Immature natural killer cell (primary cell): Measurements from ENCODE around the gene ANKRD23. TPM values are rescaled to one million over a fixed set of nuclear protein-coding genes. Genes with fewer than 3 reads are reported as not detected.

Experiments
- DNase-seq, 3 donors: peaks; one replicate each; pipeline ENCODE4 v3.0.0; 2022; ENCODE audit warnings: mixed read lengths in 1 of 3
- H3K27ac Mint-ChIP-seq, 6 donors: one replicate each; pipeline ENCODE4 v1.8.0; 2020; ENCODE audit warnings: mixed read lengths in 6 of 6, mild to moderate bottlenecking in 5 of 6, inconsistent platforms in 4 of 6, moderate library complexity in 3 of 6
- H3K27me3 Mint-ChIP-seq, 3 donors: one replicate each; pipeline ENCODE4 v1.8.0; 2020 to 2021; ENCODE audit warnings: low read depth in 3 of 3, mild to moderate bottlenecking in 3 of 3, mixed read lengths in 3 of 3, moderate library complexity in 3 of 3, inconsistent platforms in 1 of 3
- H3K36me3 Mint-ChIP-seq, 3 donors: one replicate each; pipeline ENCODE4 v1.8.0; 2020; ENCODE audit warnings: mixed read lengths in 3 of 3, inconsistent platforms in 2 of 3, mild to moderate bottlenecking in 2 of 3
- H3K4me1 Mint-ChIP-seq, 2 donors: one replicate each; pipeline ENCODE4 v1.8.0; 2020; ENCODE audit warnings: inconsistent platforms in 2 of 2, mild to moderate bottlenecking in 2 of 2, mixed read lengths in 2 of 2, moderate library complexity in 1 of 2
- H3K4me3 Mint-ChIP-seq, 5 donors: one replicate each; pipeline ENCODE4 v1.8.0; 2020; ENCODE audit warnings: mild to moderate bottlenecking in 5 of 5, mixed read lengths in 5 of 5, inconsistent platforms in 3 of 5, moderate library complexity in 3 of 5
- H3K9me3 Mint-ChIP-seq, 6 donors: one replicate each; pipeline ENCODE4 v1.8.0; 2020; ENCODE audit warnings: mild to moderate bottlenecking in 6 of 6, mixed read lengths in 6 of 6, inconsistent platforms in 4 of 6, moderate library complexity in 3 of 6
- polyA plus RNA-seq, 3 donors: library from polyadenylated mRNA; unstranded; fragments of 300-500 nt; fragmentation: Illumina TruSeq; gene quantifications; one replicate each; pipeline ENCODE4 v1.2.3, GENCODE V29; 2021

Gene ANKRD23
- polyA plus RNA-seq, 3 donors from 2014 or later: 1.3 TPM; not detected in 2

DNA sequence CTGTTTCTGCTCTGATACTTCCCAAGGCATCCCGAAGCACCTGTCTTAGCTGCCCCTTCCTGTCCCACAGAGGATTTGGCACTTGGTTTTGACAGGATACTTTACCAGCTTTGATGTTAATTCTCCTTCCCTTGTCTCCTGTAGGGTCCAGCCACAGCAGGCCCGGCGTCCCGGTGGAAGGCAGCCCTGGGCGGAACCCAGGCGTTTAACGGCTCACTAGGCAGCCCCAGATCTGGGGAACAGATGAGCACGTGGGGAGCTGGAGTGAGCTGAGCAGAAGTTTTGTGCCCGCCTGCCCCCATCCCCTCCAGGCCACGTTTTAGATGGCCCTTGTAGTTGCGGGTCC, 11.4 kb downstream of the ANKRD23 start:
- Mint-ChIP-seq H3K9me3 (no peaks in the 10 kb centered on the region), H3K27me3 (peaks cover 0 to 7% (median 2%) of the 10 kb centered on the region in 3 donors), H3K4me1 (no peaks in the 10 kb centered on the region), H3K36me3 (peaks cover 11 to 43% (median 13%) of the 10 kb centered on the region in 3 donors), H3K27ac (no peak overlapping the region), H3K4me3 (no peak overlapping the region)
- DNase-seq: no peak

DNA sequence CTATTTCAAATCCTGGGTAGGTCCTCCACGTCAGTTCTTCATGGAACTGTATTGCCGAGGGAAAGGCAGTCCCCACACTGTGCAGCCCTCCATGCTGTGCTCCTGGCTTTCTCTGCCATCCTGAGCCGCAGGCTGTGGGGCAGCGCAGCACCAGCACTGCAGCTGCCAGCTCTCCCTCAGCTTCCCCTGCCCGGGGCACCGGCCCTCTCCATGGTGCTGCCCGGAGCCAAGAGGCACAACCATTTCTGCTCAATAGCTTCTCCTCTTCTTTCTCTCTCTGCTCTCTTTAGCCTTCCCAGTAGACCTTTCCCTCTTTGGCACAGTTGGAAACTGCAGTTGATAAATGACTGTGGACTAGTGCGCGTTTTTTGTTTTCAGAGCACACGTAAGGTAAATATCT, 12.1 kb downstream of the ANKRD23 start:
- DNase-seq: no peak
- Mint-ChIP-seq H3K4me1 (no peaks in the 10 kb centered on the region), H3K36me3 (peaks cover 11 to 38% (median 13%) of the 10 kb centered on the region in 3 donors), H3K27ac (no peak overlapping the region), H3K27me3 (peaks cover 0 to 6% (median 2%) of the 10 kb centered on the region in 3 donors), H3K4me3 (no peak overlapping the region), H3K9me3 (no peaks in the 10 kb centered on the region)

DNA sequence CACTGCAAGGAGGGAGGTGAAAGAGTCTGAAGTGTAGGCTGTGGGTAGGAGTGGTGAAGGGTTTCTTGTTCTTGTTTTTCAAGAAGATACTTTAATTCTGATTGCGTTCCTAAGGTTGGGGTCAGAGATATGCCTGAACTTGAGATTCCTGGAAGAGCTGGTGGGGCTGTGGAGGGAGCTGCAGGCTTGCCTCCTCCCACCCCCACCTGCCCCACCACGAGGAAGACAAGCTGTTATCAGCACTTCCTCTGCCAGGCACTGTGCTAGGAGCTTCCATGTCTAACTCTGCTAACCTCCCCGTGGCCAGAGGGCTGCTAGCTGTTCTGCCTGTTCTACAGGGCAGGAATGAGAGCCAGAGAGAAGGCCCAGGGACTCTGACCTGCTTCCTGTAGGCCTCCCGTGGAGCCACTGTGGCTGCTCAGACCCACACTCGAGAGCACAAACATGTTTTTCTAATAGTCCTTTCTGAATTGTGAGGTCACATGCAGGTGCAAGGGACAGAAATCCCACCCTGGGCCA, 13.7 kb downstream of the ANKRD23 start:
- Mint-ChIP-seq H3K4me1 (no peaks in the 10 kb centered on the region), H3K27me3 (peaks cover 0 to 6% (median 0%) of the 10 kb centered on the region in 3 donors), H3K4me3 (no peak overlapping the region), H3K36me3 (peaks cover 11 to 36% (median 13%) of the 10 kb centered on the region in 3 donors), H3K27ac (peak overlapping the region in 3 of 6 donors; percentile 55 to 79 (median 79)), H3K9me3 (no peaks in the 10 kb centered on the region)
- DNase-seq: no peak

DNA sequence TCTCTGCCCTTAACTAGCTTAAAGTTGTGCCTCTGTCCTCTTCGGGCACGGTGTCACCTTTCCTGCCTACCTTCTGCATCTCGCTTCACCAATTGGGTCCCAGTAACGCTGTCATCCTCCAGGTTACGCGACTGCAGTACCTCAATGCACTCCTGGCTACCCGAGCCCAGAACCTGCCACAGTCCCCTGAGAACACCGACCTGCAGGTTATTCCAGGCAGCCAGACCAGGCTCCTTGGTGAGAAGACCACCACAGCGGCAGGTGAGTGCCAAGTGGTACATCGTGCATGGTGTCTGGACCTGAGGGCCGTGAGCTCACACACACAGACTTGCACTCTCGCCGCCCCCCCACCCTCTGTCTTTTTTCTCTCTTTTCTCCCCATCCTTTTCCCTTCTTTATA, 14.9 kb downstream of the ANKRD23 start:
- Mint-ChIP-seq H3K27ac (no peak overlapping the region), H3K9me3 (no peaks in the 10 kb centered on the region), H3K27me3 (peaks cover 0 to 6% (median 0%) of the 10 kb centered on the region in 3 donors), H3K4me1 (peaks cover 1 to 8% of the 10 kb centered on the region in 2 donors), H3K4me3 (no peak overlapping the region), H3K36me3 (peaks cover 11 to 33% (median 13%) of the 10 kb centered on the region in 3 donors)
- no peak for DNase-seq

DNA sequence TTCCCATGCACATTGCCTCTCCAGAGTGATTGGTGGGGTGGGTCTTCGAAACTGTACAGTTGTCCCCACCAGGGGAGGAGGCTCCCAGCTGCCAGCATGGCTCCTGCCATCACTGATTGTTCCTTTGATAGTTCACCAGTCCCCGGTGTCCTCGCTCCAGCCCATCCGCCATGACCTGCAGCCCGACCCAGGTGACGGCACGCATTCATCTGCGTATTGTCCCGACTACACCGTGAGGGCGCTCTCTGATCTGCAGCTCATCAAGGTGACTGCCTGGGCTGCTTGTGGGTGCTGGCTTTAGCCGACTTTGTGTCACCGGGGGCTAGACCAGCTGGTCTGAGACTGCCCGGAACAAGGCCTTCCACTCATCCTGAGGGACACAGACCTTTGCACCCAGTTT, 15.4 kb downstream of the ANKRD23 start:
- peaks cover 11 to 30% (median 11%) of the 10 kb centered on the region in 3 donors for H3K36me3 Mint-ChIP-seq
- H3K4me1 Mint-ChIP-seq: peaks cover 1 to 8% of the 10 kb centered on the region in 2 donors
- no peak for DNase-seq
- no peaks in the 10 kb centered on the region for H3K9me3 Mint-ChIP-seq
- no peak overlapping the region for H3K4me3 Mint-ChIP-seq
- peak overlapping the region in 1 of 6 donors; percentile 17 for H3K27ac Mint-ChIP-seq
- H3K27me3 Mint-ChIP-seq: peaks cover 0 to 6% (median 0%) of the 10 kb centered on the region in 3 donors

DNA sequence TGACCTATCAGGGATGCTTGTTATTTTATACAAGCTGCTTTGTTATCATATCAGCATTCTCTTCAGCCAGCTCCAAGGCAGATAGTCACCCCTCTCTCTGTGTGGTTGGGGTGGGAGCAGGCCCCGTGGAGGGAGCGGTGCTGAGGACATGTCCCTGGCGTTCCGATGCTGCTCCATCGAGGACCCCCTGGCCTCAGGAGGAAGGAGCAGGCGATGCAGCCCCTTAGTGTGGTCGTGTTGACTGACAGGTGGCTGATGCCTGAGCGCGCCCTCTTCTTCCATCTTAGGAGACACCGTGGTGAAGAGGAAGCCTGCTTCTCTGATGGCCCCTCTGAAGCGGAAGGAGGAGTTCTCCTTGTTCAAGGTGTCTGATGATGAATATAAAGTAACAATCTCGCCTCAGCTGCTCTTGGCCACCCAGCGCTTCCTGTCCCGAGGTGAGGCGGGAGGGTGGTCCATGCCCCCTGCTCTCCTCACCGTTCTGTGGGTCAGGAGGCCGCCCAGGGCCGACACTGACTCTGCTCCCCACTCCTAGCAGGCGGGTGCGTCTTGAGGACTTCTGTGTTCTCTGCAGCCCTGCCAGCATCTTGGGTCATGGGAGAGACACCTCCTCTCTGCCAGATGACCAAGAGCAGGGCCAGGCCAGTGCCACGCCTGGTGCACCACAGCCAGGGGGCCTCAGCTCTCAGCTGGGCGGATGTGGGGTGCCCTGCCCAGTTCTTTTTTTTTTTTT, 17.1 kb downstream of the ANKRD23 start:
- peaks cover 4 to 9% of the 10 kb centered on the region in 2 donors for H3K4me1 Mint-ChIP-seq
- no peaks in the 10 kb centered on the region for H3K27me3 Mint-ChIP-seq
- H3K4me3 Mint-ChIP-seq: no peak overlapping the region
- peaks cover 9 to 25% (median 9%) of the 10 kb centered on the region in 3 donors for H3K36me3 Mint-ChIP-seq
- no peak for DNase-seq
- no peaks in the 10 kb centered on the region for H3K9me3 Mint-ChIP-seq
- H3K27ac Mint-ChIP-seq: no peak overlapping the region

DNA sequence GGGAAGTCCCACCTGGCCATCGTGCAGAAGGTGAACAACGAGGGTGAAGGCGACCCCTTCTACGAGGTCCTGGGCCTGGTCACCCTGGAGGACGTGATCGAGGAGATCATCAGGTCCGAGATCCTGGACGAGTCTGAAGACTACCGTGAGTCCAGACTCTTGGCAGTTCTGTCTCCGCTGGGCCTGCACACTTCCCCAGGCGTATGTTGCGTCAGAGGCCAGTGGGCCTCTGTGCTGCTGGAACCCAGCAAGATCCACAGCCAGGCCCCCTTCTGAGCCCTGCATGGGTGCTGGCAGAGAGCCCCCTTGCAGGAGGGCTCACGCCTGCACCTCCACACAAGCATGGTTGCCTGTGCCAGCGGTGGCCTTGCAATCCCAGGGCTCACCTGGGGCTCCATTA, 18.8 kb downstream of the ANKRD23 start:
- Mint-ChIP-seq H3K4me1 (peaks cover 19 to 25% of the 10 kb centered on the region in 2 donors), H3K4me3 (no peak overlapping the region), H3K27me3 (no peaks in the 10 kb centered on the region), H3K9me3 (no peaks in the 10 kb centered on the region), H3K36me3 (peaks cover 7 to 22% (median 12%) of the 10 kb centered on the region in 3 donors), H3K27ac (no peak overlapping the region)
- no peak for DNase-seq

DNA sequence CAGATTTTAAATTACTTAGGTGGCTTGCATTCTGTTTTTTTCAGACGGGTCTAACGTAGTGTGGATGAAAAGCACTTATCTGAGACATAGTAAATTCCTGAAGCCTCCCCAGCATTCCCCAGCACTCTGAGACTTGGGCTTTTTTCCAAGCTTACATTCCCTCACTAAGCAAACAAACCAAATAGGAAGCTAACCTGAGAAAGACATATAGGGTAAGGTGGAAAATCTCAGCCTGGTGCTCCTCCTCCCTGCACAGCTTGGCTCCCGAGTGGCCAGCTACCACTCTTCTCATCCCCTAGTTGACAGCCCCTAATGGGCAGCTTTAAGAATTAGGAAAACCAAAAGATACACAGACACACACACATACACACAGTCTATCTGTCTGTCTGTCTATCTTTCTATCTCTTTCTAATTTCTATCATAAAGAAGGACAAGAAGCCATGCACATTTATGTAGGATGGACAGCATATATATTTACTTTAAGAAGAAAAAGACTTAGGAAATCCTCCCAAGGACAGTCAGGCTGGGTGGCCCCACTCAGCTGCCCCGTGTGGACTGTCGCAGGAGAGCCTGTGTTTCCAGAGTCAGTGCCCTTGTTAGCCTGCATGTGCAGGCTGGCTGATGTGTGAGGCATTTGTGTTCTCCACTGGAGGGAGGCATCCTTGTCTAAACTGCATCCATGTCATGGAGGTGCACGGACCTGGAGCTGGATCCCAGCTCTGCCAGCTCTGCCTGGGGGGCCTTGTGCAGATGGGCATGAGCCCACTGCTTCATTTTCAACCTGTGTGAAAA, 19.5 kb downstream of the ANKRD23 start:
- H3K36me3 Mint-ChIP-seq: peaks cover 2 to 23% (median 10%) of the 10 kb centered on the region in 3 donors
- peaks cover 27 to 33% of the 10 kb centered on the region in 2 donors for H3K4me1 Mint-ChIP-seq
- H3K4me3 Mint-ChIP-seq: no peak overlapping the region

DNA sequence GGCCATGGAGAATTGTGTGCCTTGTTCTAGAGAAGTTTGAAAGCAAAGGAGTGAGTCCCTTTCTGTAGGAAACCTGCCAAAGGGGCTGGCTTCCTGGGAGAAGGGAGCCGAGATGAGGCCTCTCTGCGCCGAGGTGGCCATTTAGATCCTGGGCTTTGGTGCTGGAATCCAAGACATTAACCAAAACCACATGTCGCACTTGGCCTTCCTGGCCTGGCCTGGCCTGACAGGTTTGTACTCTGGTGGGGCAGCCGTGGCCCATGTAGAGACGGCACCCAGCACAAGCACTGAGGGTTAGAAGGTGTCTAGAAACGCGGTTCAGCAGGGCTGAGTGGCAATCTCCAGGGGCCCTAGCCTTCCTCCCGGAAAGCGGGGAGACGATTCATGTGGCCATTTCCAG, 20.6 kb downstream of the ANKRD23 start:
- Mint-ChIP-seq H3K4me3 (no peak overlapping the region), H3K9me3 (no peaks in the 10 kb centered on the region), H3K36me3 (peaks cover 3 to 16% (median 14%) of the 10 kb centered on the region in 3 donors), H3K4me1 (peaks cover 38 to 44% of the 10 kb centered on the region in 2 donors), H3K27ac (peak overlapping the region in 1 of 6 donors; percentile 17), H3K27me3 (peaks cover 0 to 6% (median 0%) of the 10 kb centered on the region in 3 donors)
- no peak for DNase-seq

More for the DNA sequence above, 19.5 kb downstream of the ANKRD23 start:
- DNase-seq: no peak
- no peaks in the 10 kb centered on the region for H3K27me3 Mint-ChIP-seq
- no peaks in the 10 kb centered on the region for H3K9me3 Mint-ChIP-seq
- peak overlapping the region in 2 of 6 donors; percentile 32 to 35 for H3K27ac Mint-ChIP-seq

DNA sequence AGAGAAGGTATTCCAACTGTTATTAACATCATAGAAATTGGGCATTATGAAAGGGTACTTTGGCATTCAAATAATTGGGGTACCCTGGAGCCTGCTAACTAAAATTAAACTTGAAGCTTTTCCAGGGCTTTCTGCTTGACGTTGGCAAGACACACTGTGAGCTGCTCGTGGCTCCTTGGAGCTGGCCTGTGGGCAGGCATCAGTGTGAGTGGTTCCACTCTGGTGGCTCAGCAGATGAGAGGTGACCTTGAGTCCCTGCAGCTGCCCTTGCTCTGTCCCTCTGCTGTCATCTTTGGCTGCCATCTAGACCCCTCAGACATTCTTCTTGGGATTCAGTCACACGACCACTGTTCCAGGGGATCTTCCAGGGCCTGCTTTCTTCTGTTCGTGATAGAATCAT, 21.0 kb downstream of the ANKRD23 start:
- no peak overlapping the region for H3K4me3 Mint-ChIP-seq
- H3K4me1 Mint-ChIP-seq: peaks cover 42 to 48% of the 10 kb centered on the region in 2 donors
- peaks cover 3 to 16% (median 14%) of the 10 kb centered on the region in 3 donors for H3K36me3 Mint-ChIP-seq
- H3K27ac Mint-ChIP-seq: peak overlapping the region in 1 of 6 donors; percentile 6
- peaks cover 0 to 8% (median 0%) of the 10 kb centered on the region in 3 donors for H3K27me3 Mint-ChIP-seq
- no peaks in the 10 kb centered on the region for H3K9me3 Mint-ChIP-seq
- DNase-seq: no peak

DNA sequence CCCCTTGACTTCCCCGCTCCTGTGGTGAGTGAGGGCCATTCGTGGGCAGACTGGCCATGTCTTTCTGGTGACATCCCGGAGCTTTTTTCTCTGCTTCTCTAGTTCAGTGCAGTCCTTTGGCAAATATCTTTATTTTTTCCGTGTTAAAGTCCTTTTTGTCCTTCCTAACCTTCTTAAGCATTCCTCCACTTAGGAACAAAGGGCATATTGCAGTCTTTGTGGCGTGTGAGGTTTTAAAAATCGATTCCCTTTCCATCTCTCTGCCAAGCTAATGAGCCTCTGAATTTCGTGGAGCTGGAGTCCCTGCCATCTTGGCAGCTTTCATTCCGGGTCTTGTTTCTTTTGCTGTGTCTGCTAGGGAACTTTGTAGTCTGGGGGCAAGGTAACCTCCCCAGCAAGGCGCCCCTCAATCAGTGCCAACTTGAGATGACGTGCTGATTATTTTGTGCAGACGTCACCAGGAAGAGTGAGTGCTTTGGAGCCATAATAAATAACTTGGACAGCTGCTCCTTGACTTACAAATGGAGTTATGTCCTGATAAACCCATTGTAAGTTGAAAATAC, 22.6 kb downstream of the ANKRD23 start:
- H3K4me1 Mint-ChIP-seq: peaks cover 50 to 56% of the 10 kb centered on the region in 2 donors
- DNase-seq: no peak
- peak overlapping the region in 1 of 5 donors; percentile 41 for H3K4me3 Mint-ChIP-seq
- H3K27me3 Mint-ChIP-seq: peaks cover 0 to 14% (median 0%) of the 10 kb centered on the region in 3 donors
- peaks cover 3 to 16% (median 14%) of the 10 kb centered on the region in 3 donors for H3K36me3 Mint-ChIP-seq
- peak overlapping the region in 4 of 6 donors; percentile 2 to 83 (median 14) for H3K27ac Mint-ChIP-seq
- no peaks in the 10 kb centered on the region for H3K9me3 Mint-ChIP-seq

DNA sequence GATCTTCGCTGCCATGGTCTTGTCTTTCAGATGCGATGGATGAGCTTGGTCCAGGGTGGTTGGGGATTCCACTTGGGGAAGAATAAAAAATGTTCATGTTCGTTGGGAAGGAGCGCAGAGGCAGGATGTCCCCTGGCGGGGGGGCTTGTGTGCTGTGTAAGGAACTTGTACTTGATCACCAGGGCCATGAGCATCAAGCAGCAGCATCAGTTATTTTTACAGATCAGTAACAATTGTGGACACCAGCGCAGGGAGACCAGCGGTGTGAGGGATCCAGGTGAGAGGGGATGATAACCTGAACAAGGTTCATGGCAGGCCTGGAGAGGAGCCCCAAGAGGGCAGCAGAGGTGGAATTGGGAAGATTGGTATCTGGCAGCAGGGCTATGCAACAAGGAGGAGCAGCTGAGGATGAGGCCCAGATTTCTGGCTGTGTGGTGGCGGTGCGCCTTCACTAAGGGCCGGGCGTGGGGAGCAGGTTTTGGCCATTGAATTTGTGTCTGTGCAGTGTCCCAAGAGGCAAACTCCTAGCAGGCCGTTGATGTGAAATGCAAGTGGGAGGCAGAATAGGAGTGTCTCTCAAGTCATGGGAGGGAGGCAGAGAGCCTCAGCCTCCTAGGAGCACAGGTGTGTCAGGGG, 23.8 kb downstream of the ANKRD23 start:
- Mint-ChIP-seq H3K36me3 (peaks cover 3 to 14% (median 13%) of the 10 kb centered on the region in 3 donors), H3K4me1 (peaks cover 57 to 63% of the 10 kb centered on the region in 2 donors), H3K27ac (peak overlapping the region in 4 of 6 donors; percentile 43 to 71 (median 57)), H3K27me3 (peaks cover 0 to 18% (median 0%) of the 10 kb centered on the region in 3 donors), H3K9me3 (no peaks in the 10 kb centered on the region), H3K4me3 (peak overlapping the region in 4 of 5 donors; percentile 10 to 83 (median 55))
- DNase-seq: no peak
